HG02610 (cell line): ENCODE data around the gene C1orf52.

Source experiments
- ATAC-seq: cut with Tn5 transposase; IDR thresholded peaks from one replicate; pipeline ENCODE4 v1.9.1; 2021; ENCODE audit warnings: mild to moderate bottlenecking, moderate library complexity; ENCODE audit not compliant: unreplicated experiment

C1orf52 gene

DNA sequence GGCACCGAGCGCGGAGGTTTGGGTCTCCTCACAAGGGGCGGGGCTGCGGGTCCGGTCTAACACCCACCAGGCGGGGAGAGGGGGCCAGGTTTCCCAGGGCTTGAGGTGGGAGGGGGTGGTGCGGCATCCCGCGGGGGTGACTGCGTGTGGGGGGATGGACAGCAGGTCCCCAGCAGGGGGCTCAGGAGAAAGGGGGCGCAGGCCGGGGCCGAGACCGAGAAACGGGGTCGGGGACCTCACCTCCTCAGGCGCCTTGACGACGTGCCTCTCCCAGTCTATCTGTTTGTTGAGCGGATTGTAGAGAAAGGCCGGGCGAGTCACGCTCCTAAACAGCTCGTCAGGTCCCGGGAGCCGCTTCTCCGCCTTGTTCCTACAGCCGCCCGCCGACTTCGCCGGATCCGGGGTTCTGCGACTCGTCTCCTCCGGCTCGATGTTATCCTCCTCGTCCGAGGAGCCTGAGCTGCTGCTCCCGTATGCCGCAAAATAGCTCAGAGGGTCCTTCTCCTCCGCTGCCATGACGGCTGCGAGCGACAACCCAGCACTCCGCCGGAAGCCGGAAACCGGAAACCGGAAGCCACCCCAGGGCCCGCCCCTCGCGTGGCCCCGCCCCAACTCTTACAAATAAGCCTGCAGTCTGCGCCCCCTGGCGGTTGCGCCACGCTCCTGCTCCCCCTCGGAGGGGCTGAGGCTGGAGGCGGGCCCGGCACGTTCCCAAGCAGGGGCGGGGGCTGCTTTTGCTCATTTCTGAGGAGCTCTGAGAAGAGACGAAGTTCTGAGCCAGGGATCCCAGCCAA is at the start of gene C1orf52:
Gene C1orf52, minus strand, starts transcription at position 545 of the 794 bp plus-strand sequence. Its CDS starts 29 bp downstream, at position 516.
- peak; percentile 98 for ATAC-seq

DNA sequence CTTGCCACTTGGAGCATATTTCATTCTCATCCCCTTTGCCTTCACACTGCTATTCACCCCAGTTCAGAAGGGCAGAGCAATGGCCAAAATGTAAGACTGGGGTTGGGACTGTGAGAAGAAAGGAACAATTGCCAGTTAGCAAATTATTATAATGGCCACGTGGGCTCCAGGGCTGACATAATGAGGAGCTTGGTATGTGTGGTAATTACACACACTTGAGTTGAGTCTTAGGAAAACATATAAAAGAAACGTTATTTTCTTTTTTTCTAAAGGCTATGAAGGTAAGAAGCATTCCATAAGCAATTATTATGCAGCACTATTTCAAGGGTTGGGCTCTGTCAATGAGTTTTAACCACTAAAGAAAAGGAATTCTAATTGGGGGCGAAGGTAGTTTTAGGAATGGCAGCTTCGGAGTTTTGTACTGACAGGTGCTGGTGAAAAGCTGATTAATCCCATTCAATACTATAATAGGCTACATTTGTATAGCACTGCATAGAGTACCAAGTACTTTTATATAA is 49.4 kb upstream of the C1orf52 start:
- ATAC-seq = no peak

DNA sequence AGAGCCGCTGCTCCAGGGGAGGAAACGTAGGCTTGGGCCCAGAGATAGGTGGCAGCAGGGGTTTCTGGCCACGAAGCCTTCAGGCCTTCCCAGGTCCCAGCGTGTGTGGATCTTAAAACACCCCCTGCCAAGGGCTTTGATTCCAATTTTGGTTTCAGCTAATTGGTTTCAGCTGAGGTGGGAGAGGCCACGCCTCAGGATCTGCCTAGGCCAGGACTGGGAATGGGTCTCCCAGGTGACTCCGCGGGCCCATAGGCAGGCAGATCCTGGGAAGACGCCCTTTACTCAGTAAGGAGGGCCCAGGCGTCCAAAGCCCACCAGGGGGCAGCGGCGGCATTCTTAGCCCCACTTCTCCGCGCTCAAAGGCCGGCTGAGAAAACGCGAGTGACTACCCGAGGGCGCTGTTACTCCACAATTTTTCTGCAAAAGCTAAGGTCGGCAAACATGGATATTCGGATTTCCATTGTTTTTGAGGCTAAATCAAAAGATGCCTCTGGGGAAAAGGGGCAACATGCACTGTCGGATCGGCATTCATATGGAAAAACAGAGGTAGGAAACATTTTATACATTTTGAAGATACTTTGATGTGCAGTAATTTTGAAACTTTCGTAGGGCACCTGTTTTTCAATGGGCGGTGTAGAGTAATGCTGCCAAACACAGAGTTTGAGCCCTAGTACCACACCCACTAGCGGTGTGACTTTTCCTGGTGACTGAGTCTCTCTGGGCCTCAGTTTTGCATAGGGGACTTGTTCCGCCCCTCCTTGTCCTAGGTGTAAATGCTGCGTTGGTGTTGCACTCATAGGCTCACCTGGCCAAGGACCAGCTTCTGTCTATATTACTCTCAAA is 48.7 kb upstream of the C1orf52 start:
- peak; percentile 67 for ATAC-seq

DNA sequence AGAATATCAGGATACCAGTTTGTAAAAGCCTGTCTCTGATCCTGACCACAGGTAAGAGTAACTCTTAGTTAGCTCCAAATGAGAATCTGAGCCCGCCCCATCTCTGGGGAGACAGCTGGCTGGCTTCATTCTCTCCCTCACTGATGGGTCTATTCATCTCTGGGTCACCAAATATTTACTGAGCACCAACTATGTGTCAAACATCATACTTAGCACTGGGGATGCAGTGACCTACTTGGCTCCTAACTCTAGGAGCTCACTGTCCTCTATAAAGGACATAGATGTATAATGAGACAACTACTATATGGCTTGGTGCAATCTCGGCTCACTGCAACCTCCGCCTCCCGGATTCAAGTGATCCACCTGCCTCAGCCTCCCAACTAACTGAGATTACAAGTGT is 46.8 kb upstream of the C1orf52 start:
- ATAC-seq = no peak

DNA sequence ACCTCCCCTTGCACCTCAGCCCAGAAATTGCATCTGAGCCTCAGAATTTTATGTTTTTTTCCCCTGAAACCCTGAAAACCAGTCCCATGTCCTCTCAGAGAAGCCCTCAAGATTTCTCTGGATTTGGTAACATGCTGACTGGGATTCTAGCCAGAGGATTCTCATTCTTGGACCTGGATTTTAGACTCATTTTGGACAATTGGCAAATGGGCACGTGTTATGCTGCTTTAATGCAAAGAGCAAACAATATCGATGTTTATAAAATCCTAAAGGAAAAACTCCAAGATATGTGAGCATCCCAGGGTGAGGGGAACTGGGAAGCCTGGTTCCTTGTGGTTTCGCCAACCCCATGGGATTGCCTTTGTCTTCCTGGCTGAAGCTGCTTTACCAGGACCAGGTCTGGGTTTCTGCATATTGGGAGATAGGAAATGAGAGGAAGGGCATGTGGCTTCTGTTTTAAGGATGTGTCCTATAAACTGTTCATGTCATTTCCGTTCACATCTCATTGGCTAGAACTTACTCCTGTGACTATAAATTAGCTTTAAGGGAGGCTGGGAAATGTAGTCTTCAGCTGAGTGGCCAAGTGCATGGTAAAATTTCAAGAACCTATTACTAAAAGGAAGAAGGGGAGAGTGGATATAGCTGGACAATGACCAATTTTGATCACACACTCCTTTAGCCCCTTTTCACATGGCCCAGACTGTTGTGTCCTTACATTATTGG is 44.1 kb upstream of the C1orf52 start:
- ATAC-seq = no peak

DNA sequence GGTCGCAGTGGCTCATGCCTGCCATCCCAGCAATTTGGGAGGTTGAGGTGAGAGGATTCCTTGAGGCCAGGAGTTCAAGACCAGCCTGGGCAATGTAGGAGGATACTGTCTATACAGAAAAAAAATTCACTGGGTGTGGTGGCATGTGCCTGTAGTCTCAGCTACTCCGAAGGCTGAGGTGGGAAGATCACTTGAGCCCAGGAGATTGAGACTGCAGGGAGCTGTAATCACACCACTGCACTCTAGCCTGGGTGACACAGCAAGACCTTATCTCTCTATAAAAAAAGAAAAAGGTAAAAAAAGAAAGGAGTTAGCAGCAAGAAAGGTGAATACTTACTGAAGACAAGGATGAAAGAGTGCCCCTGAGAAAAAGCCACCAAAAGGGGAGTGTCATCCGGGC is 40.7 kb upstream of the C1orf52 start:
- ATAC-seq = no peak

DNA sequence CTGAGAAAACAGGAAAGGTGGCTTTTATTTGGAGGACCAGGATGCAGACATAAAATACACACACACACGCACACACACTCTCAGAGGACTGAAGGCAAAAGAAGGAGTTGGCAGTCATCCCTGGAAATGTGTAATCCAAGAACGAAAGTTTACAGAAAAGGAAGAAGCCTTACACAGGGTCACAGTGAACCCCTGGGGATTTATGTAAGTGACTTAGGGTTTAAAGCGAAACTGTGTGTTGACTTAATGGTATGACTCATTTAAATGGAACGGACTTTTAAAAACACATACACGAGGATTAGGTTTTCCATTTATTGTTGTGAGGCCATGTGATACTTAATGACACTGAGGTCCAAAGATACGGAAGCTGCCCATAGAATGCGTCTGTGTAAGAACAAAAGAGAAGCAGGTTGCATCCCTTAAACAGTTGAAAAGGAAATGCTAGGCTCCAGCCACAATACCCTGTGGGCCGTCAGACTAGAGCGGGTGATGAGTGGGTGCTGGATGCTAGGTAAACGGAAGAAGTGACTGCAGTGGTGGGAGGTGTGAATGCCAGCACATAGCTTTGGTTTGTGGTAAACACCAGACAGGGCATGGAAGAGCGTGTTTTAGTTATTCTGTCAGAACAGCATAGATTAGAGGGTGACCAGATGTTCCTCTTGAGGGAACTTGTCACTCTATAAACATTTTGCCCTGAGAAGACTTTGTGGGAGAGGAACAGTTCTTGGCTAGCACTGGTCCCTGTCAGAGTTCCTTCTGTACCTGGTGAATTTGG is 38.6 kb upstream of the C1orf52 start:
- peak; percentile 94 for ATAC-seq

DNA sequence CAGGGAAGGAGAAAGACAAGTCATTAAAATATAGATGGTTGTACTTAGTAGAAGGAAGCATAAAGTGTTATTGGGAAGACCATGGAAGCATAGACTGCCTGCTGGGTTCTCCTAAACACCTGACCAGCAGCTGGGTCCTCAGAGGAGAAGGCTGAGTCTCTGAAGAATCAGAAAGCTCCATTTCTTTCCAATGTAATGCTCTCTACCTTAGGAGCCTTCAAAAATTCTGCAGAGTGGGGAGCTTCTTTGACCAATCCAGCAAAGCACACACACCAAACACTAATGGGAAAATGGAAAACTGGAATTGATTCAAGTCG is 38.0 kb upstream of the C1orf52 start:
- no peak for ATAC-seq

DNA sequence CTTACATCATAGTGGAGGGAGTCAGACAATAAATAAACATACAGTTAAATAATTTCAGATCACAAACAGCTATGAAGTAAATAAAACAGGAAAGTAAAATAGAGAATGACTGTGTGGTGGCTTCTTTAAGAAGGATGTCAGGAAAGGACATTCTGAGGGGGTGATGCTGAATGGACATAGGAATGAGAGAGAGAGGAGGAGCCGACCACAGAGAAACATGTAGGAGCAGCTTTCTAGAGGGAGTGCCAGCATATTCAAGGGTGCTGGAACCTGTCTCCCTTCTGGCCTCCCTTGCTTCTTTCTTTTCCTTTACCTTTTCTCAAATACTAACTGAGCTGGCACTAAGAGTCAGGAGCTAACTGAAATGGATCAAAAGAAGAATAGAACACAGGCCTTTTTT is 37.5 kb upstream of the C1orf52 start:
- ATAC-seq = no peak

DNA sequence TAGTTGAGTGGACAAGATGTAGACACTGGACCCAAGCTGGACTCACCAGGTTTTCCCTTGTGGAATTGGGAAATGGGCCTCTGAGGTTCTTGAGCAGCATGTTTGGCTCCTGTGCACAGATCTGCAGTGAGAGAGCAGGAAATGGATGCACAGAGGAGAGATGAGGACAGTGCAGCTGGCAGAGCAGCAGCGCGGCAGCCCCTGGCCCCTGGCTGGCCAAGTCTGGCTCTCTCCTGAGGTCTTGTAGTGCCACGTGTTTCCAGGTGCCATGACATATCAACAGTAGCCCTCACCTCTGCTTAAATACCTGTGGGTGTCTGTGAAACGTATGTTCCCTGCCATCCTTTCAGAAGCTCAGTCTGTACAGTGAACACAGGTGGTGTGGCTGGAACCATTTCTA is 36.2 kb upstream of the C1orf52 start:
- no peak for ATAC-seq

DNA sequence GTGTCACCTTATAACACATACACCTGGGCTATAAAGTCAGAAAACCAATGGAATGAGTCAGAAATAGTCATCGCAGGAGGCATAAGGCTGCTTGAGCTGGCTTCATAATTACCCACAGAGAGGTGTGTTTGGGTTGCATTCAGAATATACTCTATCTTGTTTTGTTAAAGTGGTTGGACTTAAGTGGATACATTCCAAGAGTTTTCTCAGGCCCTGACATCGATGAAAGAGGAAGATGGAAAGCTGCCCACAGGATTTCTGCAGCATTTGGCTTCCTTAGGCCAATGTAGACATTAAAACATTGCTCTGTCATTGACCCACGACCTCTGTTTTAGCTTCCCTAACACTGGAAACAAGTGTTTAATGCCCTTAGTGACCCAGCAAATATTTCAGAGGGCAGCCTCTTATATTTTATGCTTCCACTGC is 35.6 kb upstream of the C1orf52 start:
- ATAC-seq = no peak

DNA sequence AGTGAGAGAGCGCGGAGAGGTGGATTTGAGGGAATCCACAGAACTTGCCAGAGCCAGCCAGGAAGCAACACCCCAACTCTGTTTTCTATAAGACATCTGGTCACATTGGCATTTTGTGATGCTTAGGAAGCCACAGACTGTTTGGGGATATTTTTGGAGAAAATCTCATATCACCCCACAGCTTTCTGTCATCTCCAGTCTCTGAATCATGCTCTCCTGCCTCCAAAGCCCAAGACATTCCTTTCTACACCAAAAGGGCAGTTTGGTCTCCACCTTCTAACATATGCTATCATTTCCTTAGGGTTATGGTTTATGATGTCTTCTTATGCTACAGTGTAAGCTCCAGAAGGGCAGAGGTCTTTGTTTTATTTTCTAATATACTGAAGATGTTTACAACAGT is 31.4 kb upstream of the C1orf52 start:
- no peak for ATAC-seq

DNA sequence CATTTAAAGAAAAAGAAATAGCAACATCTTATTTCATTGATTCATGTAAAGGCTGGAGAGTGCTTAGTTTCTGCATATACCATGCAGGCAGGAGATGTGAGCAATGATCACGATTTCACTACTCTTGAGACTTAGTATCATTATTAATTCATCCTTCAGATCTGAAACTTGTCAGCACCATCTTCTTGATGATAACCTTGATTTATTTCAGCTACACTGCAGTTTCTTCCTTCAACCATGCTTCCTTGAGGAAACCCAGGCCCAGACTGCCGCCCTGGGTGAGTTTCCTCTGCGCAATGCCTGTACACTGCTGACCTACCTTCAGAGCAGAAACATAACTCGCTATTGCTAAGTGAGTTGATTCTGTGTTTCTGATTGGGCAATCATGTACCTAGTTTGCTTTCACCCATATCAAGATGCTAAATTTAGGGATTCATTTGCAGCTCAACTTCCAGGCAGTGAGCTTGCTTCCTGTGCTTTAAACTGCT is 30.4 kb upstream of the C1orf52 start:
- peak; percentile 47 for ATAC-seq

DNA sequence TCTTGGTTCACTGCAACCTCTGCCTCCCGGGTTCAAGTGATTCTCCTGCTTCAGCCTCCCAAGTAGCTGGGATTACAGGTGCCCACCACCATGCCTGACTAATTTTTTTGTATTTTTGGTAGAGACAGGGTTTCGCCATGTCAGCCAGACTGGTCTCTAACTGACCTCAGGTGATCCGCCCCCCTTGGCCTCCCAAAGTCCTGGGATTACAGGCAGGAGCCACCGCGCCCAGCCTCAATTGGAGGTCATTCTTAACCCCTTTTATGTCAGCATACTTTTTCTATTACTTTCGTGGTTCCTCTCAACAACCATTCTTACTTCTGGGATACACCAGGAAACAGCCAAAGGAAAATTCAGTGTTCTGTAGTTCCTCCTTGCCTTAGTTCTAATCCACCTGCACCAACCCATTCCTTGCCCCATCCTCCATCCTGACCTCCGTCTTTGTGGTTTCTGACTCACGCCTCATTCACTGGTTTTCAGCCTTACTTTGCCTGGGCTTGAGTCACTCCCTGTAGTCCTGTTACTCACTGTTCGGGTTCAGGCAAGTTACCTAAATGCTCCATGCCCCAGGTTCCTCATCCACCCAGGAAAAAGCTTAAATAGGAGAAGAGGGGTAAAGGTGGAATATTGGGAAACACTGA is 29.9 kb upstream of the C1orf52 start:
- no peak for ATAC-seq

DNA sequence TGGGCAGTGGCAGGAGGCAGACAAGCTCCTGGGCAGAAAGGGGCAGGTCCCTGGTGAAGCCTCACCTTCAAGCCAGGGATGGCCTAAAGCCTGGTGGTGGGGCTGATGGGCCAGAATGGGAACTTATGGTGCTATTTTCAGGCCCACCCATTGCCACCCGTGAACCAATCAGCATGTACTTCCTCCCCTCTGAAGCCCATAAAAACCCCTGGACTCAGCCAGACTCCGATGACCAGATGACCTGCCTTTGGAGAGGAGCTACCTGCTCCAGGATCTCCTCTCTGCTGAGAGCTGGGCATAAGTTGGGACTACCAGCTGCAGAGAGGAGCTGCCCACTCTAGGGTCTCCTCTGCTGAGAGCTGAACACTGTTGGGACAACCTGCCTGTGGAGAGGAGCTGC is 24.7 kb upstream of the C1orf52 start:
- no peak for ATAC-seq

DNA sequence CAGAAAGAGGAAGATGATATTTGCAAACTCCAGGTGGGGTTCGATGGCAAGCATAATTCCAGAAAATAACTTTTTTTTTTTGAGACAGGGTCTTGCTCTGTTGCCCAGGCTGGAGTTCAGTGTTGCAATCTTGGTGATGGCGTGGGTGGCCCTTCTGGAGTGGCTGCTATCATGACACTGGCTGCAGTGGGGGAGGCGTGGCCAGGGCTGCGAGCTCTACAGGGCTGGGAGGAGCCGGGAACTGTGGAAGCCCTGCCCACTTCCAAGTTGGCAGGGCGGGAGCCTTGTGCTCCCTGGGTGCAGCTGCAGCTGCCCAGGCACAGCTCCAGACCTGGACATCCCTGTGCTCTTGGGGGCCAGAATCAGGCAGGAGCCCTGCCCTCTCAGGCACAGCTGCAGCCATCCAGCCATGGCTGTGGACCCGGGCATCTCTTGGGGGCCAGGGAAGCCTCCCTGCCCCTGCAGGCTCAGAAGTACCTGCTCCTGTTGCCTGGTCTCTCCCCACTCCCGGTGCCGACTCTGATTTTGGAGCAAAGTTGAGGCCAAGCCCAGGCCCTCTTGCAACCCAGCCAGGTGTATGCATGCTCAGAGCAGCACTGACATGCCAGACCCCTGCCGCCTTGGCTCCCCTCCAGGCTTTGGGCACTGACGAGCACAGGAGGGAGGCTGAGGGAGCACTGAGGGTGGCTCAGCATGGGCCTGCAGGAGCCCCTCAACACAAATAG is 24.2 kb upstream of the C1orf52 start:
- no peak for ATAC-seq

DNA sequence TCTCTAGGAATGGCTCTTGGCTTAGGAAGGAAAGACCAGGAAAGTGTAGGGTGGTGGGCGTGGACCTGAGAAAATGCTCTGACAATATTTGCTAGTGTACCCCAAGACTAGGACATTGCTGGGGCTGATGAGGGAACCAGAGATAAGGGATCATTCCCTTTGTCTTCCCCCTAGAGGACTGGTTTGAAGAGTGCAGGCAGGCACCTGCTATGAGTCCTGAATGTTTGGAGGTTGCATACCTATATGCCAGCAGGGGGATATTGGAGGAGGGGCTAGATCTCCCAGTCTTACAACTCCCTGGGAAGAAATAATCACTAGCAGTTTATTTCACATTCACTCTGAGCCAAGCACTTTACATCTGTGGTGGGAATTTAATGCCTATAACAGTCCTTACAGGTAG is 23.0 kb upstream of the C1orf52 start:
- ATAC-seq = no peak

DNA sequence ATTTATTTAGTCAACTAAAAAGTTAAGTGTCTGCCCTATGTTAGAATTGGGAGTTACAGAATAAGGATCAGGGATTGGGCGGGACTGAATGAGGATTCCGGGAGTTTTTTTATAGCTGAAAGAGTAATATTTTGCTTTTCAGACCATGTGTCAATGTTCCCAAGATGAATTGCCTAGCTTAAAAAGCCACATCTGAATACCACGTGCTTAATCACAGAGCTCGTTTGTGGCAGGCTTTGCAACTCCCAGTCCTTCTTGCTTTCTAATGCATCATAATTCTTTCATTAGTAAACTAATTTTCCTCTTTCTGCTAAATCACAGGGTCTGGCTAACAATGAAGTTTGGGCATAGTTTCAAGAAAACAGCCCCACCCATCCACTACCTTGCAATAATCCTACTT is 21.2 kb upstream of the C1orf52 start:
- ATAC-seq = no peak

DNA sequence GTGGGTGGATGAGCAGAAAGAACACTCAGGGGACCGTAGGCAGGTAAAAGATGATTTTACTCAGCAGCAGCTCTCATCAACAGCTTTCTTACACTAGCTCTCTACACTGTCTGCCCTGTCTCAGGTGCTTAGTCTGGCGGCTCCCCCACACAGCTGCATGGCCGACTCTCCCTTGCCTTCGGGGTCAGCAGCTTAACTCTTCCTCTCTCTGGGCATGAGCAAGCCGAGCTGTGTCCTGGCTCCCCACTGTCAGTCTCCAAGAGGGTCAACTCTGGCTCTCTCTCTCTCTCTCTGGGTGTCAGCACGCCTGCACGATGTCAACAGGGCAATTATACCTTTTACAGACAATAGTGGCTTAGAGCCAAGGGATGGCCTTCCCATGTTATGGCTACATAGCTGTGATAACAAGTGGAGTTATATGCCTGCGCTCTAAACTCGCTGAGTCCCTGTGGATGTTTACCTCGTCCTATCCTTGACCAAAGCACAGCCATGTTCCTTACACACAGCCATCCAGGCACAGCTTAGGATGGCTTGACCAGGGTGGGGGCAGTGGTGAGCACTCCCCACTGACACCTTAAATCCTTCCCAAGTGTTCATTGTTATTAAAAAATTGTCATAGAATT is 20.1 kb upstream of the C1orf52 start:
- no peak for ATAC-seq
